Measurements from ENCODE around the gene WDR86. TPM values are rescaled to one million over a fixed set of nuclear protein-coding genes. Genes with fewer than 3 reads are reported as not detected.
A peak's percentile ranks its signal among the peaks of the same experiment; 100 is the strongest.

The WDR86 gene, protein sequence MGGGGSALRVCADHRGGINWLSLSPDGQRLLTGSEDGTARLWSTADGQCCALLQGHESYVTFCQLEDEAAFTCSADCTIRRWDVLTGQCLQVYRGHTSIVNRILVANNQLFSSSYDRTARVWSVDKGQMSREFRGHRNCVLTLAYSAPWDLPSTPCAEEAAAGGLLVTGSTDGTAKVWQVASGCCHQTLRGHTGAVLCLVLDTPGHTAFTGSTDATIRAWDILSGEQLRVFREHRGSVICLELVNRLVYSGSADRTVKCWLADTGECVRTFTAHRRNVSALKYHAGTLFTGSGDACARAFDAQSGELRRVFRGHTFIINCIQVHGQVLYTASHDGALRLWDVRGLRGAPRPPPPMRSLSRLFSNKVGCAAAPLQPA
- polyA plus RNA-seq (2011; rRNA removed), result 0.04 TPM in 1 of 2 replicates, not detected in the other
- polyA minus RNA-seq (2011; rRNA and poly(A)+ RNA removed), result not detected in 2 replicates

DNA sequence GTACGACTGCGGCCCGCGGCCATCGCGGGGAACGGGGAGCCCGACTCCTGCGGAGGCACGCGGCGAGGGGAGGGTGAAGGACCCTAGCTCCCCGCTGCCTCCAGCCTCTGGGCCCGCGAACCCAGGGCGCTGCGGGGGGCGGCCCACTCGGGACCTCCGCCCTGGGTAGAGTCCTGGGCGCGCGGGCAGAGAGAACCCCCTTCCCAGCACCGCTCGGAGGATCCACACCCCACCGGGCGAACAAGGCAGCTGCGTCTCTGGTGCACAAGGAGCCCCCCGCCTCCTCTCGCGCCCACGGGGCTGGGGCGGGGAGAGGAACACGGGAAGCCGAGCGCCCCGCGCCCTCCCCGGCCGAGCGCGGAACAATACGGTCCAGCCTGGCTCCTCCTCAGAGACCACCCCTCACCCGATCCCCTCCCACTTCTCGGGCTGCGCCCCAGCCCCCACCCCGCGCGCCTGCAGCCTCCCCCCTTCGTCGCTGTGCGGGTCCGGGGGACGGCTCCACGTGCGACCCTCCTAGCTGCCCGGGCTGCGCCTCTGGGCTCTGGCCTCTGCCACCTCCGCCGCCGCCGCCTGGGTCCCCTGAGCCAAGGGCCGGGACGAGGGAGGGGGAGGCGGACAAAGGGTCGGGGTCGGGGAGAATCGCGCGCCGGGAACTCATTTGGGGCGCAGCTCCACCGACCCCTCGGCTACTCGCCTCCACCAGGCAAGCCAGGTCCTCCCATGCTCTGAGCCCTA, at the start of gene WDR86:
TSS of gene WDR86 (minus strand) at position 372 of the 738 bp plus-strand sequence. CDS start 449 bp downstream, outside the sequence.
- Histone ChIP-seq H3K4me3 (ENCODE audit: low read depth, low read length) (peak within 1 kb of the TSS; percentile 16), H3K36me3 (ENCODE audit: control insufficient read depth, insufficient read depth, low read length) (no peaks in the 10 kb centered on the region), H3K27me3 (ENCODE audit: control insufficient read depth, insufficient read depth, low read length) (peaks cover 41% of the 10 kb centered on the region)
- ChIA-PET POLR2A (no interaction called here), CTCF (interaction anchor here (0.6 to 1.2 kb wide), 2 partner anchors 27 to 34 kb away, joined by 3 to 4 read pairs; no protein-coding TSS in a partner anchor)
- no peak for DNase-seq (ENCODE audit: low read depth)
- TF ChIP-seq, protein P1, sequence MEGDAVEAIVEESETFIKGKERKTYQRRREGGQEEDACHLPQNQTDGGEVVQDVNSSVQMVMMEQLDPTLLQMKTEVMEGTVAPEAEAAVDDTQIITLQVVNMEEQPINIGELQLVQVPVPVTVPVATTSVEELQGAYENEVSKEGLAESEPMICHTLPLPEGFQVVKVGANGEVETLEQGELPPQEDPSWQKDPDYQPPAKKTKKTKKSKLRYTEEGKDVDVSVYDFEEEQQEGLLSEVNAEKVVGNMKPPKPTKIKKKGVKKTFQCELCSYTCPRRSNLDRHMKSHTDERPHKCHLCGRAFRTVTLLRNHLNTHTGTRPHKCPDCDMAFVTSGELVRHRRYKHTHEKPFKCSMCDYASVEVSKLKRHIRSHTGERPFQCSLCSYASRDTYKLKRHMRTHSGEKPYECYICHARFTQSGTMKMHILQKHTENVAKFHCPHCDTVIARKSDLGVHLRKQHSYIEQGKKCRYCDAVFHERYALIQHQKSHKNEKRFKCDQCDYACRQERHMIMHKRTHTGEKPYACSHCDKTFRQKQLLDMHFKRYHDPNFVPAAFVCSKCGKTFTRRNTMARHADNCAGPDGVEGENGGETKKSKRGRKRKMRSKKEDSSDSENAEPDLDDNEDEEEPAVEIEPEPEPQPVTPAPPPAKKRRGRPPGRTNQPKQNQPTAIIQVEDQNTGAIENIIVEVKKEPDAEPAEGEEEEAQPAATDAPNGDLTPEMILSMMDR (IDR thresholded peaks at IDR 0.05; ENCODE audit: insufficient read depth, low read depth, low read length), result no peak

DNA sequence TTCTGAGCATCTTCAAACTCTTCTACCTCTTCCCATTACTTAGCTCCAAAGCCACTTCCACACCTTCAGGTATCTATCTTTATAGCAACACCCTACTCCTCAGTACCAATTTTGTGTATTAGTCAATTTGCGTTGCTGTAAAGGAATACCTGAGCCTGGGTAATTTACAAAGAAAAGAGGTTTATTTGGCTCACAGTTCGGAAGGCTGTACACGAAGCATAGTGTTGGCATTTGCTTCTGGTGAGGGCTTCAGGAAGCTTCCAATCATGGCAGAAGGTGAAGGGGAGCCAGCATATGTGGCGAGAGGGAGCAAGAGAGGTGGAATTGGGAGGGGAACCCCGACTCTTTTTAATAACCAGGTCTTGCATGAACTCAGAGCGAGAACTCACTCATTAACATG, 47.7 kb upstream of the WDR86 start:
- TF ChIP-seq, protein P1 (IDR thresholded peaks at IDR 0.05; ENCODE audit: insufficient read depth, low read depth, low read length), result no peak
- H3K4me3 ChIP-seq (ENCODE audit: low read depth, low read length), result no peak overlapping the region
- H3K36me3 ChIP-seq (ENCODE audit: control insufficient read depth, insufficient read depth, low read length), result no peaks in the 10 kb centered on the region
- ChIA-PET CTCF (interaction anchor here (0.8 to 5.6 kb wide), 3 partner anchors 8 to 302 kb away, joined by 4 to 42 read pairs (median 34); no protein-coding TSS in a partner anchor), POLR2A (no interaction called here)
- no peaks in the 10 kb centered on the region for H3K27me3 ChIP-seq (ENCODE audit: control insufficient read depth, insufficient read depth, low read length)
- no peak for DNase-seq (ENCODE audit: low read depth)

DNA sequence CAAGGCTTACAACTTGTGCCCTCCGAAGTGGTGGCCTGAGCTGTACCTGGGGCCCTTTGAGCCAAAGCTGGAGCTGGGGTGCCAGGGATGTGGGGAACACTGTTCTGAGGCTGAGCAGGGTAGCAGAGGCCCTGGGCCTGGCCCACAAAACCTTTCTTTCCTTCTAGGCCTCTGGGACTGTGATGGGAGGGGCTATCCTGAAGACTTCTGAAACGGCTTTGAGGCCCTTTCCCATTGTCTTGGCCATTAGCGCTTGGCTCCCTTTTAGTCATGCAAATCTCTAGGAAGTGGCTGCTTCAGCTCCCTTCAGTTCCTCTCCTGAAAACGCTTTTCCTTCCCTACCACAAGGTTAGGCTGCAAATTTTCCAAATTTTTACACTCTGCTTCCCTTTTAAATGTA, 46.9 kb upstream of the WDR86 start:
- TF ChIP-seq, protein P1 (IDR thresholded peaks at IDR 0.05; ENCODE audit: insufficient read depth, low read depth, low read length), result no peak
- CTCF ChIA-PET, result interaction anchor here (0.8 to 5.6 kb wide), 4 partner anchors 8 to 303 kb away, joined by 4 to 42 read pairs (median 20); no protein-coding TSS in a partner anchor
- POLR2A ChIA-PET, result no interaction called here
- DNase-seq (ENCODE audit: low read depth), result no peak
- Histone ChIP-seq H3K27me3 (ENCODE audit: control insufficient read depth, insufficient read depth, low read length) (no peaks in the 10 kb centered on the region), H3K4me3 (ENCODE audit: low read depth, low read length) (no peak overlapping the region), H3K36me3 (ENCODE audit: control insufficient read depth, insufficient read depth, low read length) (no peaks in the 10 kb centered on the region)

DNA sequence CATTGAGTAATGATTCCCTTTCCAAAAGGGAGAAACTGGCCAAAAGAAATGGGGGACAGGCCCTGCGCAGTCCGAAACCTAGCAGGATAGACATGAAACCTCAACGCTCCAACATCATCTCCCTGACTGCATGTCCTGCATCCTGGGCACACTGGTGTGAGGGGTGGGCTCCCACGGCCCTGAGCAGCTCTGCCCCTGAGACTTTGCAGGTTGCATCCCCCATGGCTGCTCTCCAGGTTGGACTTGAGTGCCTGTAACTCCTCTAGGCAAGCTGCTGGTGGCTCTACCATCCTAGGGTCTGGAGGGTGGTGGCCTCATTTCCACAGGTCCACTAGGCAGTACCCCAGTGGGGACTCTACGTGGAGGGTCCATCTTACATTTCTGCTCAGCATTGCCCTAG, 46.4 kb upstream of the WDR86 start:
- Histone ChIP-seq H3K4me3 (ENCODE audit: low read depth, low read length) (no peak overlapping the region), H3K27me3 (ENCODE audit: control insufficient read depth, insufficient read depth, low read length) (peaks cover 2% of the 10 kb centered on the region; the same call in 1 of the 2 replicates), H3K36me3 (ENCODE audit: control insufficient read depth, insufficient read depth, low read length) (no peaks in the 10 kb centered on the region)
- ChIA-PET POLR2A (no interaction called here), CTCF (interaction anchor here (1.2 to 5.6 kb wide), 3 partner anchors 7 to 303 kb away, joined by 5 to 42 read pairs (median 34); no protein-coding TSS in a partner anchor)
- DNase-seq (ENCODE audit: low read depth), result no peak
- TF ChIP-seq, protein P1 (IDR thresholded peaks at IDR 0.05; ENCODE audit: insufficient read depth, low read depth, low read length), result no peak

DNA sequence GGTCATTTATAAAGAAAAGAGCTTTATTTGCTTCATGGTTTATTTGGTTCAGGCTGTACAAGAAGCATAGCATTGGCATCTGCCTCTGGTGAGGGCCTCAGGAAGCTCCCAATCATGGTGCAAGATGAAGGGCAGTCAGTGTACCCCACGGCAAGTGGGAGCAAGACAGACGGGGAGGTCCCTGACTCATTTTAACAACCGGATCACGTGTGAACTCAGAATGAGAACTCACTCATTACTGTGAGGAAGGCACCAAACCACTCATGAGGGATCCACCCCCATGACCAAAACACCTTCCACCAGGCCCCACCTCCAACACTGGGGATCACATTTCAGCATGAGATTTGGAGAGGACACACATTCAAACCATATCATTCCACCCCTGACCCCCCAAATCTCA, 45.9 kb upstream of the WDR86 start:
- Histone ChIP-seq H3K27me3 (ENCODE audit: control insufficient read depth, insufficient read depth, low read length) (peaks cover 2% of the 10 kb centered on the region; the same call in 1 of the 2 replicates), H3K4me3 (ENCODE audit: low read depth, low read length) (no peak overlapping the region), H3K36me3 (ENCODE audit: control insufficient read depth, insufficient read depth, low read length) (no peaks in the 10 kb centered on the region)
- DNase-seq (ENCODE audit: low read depth), result no peak
- ChIA-PET CTCF (interaction anchor here (4.8 to 9.5 kb wide), 2 partner anchors 7 to 87 kb away, joined by 42 to 148 read pairs; no protein-coding TSS in a partner anchor), POLR2A (no interaction called here)
- TF ChIP-seq, protein P1 (IDR thresholded peaks at IDR 0.05; ENCODE audit: insufficient read depth, low read depth, low read length), result no peak
